DND-41 (cell line): ENCODE results near the gene PLSCR2.

Experiments used
- EZH2 ChIP-seq: IDR thresholded peaks from 3 replicates; pipeline ENCODE4 v1.6.1; 2012; ENCODE audit warnings: borderline replicate concordance, low read depth, mild to moderate bottlenecking, moderate library complexity, low read length, inconsistent platforms; ENCODE audit not compliant: severe bottlenecking
- TF ChIP-seq, protein P1 (sequence below): IDR thresholded peaks from 2 replicates; pipeline ENCODE4 v1.5.1; 2012; ENCODE audit warnings: borderline replicate concordance, low read length, moderate library complexity, mild to moderate bottlenecking; ENCODE audit not compliant: poor library complexity, severe bottlenecking; ENCODE audit errors: extremely low read depth

GRCh38 chr3:146395164-146395563, 74.2 kb downstream of the PLSCR2 start:
- TF ChIP-seq, protein P1, sequence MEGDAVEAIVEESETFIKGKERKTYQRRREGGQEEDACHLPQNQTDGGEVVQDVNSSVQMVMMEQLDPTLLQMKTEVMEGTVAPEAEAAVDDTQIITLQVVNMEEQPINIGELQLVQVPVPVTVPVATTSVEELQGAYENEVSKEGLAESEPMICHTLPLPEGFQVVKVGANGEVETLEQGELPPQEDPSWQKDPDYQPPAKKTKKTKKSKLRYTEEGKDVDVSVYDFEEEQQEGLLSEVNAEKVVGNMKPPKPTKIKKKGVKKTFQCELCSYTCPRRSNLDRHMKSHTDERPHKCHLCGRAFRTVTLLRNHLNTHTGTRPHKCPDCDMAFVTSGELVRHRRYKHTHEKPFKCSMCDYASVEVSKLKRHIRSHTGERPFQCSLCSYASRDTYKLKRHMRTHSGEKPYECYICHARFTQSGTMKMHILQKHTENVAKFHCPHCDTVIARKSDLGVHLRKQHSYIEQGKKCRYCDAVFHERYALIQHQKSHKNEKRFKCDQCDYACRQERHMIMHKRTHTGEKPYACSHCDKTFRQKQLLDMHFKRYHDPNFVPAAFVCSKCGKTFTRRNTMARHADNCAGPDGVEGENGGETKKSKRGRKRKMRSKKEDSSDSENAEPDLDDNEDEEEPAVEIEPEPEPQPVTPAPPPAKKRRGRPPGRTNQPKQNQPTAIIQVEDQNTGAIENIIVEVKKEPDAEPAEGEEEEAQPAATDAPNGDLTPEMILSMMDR, result no peak
- TF ChIP-seq EZH2, result no peak
